HepG2 (cell line): Measurements from ENCODE around the gene SGCB.

Source experiments
- CCDC6 ChIP-seq: sonication (generic); formaldehyde crosslinking; IDR thresholded peaks from 2 replicates; pipeline ENCODE4 v1.8.1; 2022; ENCODE audit warnings: mild to moderate bottlenecking, missing genetic modification reagents, moderate library complexity
- IKZF4 ChIP-seq: sonication (generic); formaldehyde crosslinking; IDR thresholded peaks from 2 replicates; pipeline ENCODE4 v1.5.1; 2020; ENCODE audit warnings: borderline replicate concordance, mild to moderate bottlenecking, low read depth, missing genetic modification reagents; ENCODE audit errors: not compliant biosample characterization
- KDM4B ChIP-seq: sonication (generic); formaldehyde crosslinking; IDR thresholded peaks from 2 replicates; pipeline ENCODE4 v1.4.0; 2020; ENCODE audit warnings: missing genetic modification reagents
- RXRA ChIP-seq: sonication (generic); formaldehyde crosslinking; IDR thresholded peaks from 2 replicates; pipeline ENCODE4 v1.5.1; 2020; ENCODE audit warnings: missing genetic modification reagents
- YY1 ChIP-seq: IDR thresholded peaks from 2 replicates; pipeline ENCODE4 v1.6.1; 2011; ENCODE audit warnings: low read length, low read depth, moderate library complexity, mild to moderate bottlenecking; ENCODE audit not compliant: insufficient read depth, insufficient replicate concordance
- ZFP1 ChIP-seq: IDR thresholded peaks from 2 replicates; pipeline ENCODE4 v1.6.1; 2016
- ZNF33A ChIP-seq: sonication (generic); formaldehyde crosslinking; IDR thresholded peaks from 2 replicates; pipeline ENCODE4 v1.5.1; 2020; ENCODE audit warnings: missing genetic modification reagents, mild to moderate bottlenecking, moderate library complexity, borderline replicate concordance
- TF ChIP-seq, protein P1 (sequence below): IDR thresholded peaks from 2 replicates; pipeline ENCODE4 v1.6.1; 2016; ENCODE audit warnings: missing biosample characterization, missing genetic modification reagents, low read depth
- TF ChIP-seq, protein P2 (sequence below), 2 experiments: IDR thresholded peaks; 2 replicates each; pipeline ENCODE4 v1.6.1; 2011 to 2012; ENCODE audit warnings: low read length in 2 of 2, borderline replicate concordance in 1 of 2, low read depth in 1 of 2, mild to moderate bottlenecking in 1 of 2, moderate library complexity in 1 of 2
- TF ChIP-seq, protein P3 (sequence below): sonication (generic); formaldehyde crosslinking; IDR thresholded peaks from 2 replicates; pipeline ENCODE4 v1.5.0; 2020; ENCODE audit warnings: mild to moderate bottlenecking, missing genetic modification reagents, moderate library complexity
- TF ChIP-seq, protein P4 (sequence below): sonication (generic); formaldehyde crosslinking; IDR thresholded peaks from 2 replicates; pipeline ENCODE4 v1.4.0; 2020; ENCODE audit warnings: missing genetic modification reagents, borderline replicate concordance
- TF ChIP-seq, protein P5 (sequence below): sonication (generic); formaldehyde crosslinking; IDR thresholded peaks from 2 replicates; pipeline ENCODE4 v1.8.0; 2022; ENCODE audit warnings: missing genetic modification reagents, mild to moderate bottlenecking, borderline replicate concordance

DNA sequence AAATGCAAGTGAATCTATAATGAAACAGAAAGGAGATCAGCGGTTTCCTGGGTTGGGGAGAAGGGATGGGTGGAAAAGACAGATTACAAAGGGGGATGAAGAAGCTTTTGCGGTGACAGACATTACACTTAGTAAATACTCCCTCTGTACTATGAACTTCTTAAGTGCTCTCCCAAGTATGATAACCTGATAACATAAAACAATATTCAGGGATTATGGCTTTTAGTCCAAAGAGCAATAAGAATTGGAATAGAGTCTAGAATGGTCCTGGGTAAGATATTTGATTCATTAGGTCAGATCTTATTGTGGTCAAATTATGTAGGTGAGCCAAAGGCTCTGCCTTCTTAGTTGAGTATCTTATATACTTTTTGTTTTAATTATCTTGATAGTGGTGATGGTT is 27.1 kb downstream of the SGCB start:
- TF ChIP-seq, protein P1, sequence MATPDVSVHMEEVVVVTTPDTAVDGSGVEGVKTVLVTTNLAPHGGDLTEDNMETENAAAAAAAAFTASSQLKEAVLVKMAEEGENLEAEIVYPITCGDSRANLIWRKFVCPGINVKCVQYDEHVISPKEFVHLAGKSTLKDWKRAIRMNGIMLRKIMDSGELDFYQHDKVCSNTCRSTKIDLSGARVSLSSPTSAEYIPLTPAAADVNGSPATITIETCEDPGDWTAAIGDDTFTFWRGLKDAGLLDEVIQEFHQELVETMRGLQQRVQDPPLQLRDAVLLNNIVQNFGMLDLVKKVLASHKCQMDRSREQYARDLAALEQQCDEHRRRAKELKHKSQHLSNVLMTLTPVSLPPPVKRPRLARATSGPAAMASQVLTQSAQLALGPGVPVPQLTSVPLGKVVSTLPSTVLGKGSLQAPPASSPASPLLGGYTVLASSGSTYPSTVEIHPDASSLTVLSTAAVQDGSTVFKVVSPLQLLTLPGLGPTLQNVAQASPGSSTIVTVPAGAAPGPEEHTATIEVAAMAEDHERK (CRISPR knock-in tag): no peak
- TF ChIP-seq ZNF33A (CRISPR knock-in tag): no peak
- TF ChIP-seq, protein P2, sequence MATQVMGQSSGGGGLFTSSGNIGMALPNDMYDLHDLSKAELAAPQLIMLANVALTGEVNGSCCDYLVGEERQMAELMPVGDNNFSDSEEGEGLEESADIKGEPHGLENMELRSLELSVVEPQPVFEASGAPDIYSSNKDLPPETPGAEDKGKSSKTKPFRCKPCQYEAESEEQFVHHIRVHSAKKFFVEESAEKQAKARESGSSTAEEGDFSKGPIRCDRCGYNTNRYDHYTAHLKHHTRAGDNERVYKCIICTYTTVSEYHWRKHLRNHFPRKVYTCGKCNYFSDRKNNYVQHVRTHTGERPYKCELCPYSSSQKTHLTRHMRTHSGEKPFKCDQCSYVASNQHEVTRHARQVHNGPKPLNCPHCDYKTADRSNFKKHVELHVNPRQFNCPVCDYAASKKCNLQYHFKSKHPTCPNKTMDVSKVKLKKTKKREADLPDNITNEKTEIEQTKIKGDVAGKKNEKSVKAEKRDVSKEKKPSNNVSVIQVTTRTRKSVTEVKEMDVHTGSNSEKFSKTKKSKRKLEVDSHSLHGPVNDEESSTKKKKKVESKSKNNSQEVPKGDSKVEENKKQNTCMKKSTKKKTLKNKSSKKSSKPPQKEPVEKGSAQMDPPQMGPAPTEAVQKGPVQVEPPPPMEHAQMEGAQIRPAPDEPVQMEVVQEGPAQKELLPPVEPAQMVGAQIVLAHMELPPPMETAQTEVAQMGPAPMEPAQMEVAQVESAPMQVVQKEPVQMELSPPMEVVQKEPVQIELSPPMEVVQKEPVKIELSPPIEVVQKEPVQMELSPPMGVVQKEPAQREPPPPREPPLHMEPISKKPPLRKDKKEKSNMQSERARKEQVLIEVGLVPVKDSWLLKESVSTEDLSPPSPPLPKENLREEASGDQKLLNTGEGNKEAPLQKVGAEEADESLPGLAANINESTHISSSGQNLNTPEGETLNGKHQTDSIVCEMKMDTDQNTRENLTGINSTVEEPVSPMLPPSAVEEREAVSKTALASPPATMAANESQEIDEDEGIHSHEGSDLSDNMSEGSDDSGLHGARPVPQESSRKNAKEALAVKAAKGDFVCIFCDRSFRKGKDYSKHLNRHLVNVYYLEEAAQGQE (IDR thresholded peaks at IDR 0.05; ENCODE audit: borderline replicate concordance in 1 of 2, low read depth in 1 of 2, low read length in 2 of 2): no peak
- no peak for TF ChIP-seq RXRA (CRISPR knock-in tag)
- no peak for TF ChIP-seq ZFP1
- TF ChIP-seq, protein P3, sequence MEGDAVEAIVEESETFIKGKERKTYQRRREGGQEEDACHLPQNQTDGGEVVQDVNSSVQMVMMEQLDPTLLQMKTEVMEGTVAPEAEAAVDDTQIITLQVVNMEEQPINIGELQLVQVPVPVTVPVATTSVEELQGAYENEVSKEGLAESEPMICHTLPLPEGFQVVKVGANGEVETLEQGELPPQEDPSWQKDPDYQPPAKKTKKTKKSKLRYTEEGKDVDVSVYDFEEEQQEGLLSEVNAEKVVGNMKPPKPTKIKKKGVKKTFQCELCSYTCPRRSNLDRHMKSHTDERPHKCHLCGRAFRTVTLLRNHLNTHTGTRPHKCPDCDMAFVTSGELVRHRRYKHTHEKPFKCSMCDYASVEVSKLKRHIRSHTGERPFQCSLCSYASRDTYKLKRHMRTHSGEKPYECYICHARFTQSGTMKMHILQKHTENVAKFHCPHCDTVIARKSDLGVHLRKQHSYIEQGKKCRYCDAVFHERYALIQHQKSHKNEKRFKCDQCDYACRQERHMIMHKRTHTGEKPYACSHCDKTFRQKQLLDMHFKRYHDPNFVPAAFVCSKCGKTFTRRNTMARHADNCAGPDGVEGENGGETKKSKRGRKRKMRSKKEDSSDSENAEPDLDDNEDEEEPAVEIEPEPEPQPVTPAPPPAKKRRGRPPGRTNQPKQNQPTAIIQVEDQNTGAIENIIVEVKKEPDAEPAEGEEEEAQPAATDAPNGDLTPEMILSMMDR: no peak
- no peak for TF ChIP-seq CCDC6 (CRISPR knock-in tag)
- no peak for TF ChIP-seq YY1
- TF ChIP-seq, protein P4, sequence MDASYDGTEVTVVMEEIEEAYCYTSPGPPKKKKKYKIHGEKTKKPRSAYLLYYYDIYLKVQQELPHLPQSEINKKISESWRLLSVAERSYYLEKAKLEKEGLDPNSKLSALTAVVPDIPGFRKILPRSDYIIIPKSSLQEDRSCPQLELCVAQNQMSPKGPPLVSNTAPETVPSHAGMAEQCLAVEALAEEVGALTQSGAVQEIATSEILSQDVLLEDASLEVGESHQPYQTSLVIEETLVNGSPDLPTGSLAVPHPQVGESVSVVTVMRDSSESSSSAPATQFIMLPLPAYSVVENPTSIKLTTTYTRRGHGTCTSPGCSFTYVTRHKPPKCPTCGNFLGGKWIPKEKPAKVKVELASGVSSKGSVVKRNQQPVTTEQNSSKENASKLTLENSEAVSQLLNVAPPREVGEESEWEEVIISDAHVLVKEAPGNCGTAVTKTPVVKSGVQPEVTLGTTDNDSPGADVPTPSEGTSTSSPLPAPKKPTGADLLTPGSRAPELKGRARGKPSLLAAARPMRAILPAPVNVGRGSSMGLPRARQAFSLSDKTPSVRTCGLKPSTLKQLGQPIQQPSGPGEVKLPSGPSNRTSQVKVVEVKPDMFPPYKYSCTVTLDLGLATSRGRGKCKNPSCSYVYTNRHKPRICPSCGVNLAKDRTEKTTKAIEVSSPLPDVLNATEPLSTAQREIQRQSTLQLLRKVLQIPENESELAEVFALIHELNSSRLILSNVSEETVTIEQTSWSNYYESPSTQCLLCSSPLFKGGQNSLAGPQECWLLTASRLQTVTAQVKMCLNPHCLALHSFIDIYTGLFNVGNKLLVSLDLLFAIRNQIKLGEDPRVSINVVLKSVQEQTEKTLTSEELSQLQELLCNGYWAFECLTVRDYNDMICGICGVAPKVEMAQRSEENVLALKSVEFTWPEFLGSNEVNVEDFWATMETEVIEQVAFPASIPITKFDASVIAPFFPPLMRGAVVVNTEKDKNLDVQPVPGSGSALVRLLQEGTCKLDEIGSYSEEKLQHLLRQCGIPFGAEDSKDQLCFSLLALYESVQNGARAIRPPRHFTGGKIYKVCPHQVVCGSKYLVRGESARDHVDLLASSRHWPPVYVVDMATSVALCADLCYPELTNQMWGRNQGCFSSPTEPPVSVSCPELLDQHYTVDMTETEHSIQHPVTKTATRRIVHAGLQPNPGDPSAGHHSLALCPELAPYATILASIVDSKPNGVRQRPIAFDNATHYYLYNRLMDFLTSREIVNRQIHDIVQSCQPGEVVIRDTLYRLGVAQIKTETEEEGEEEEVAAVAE: no peak
- TF ChIP-seq KDM4B (CRISPR knock-in tag): no peak
- TF ChIP-seq, protein P5, sequence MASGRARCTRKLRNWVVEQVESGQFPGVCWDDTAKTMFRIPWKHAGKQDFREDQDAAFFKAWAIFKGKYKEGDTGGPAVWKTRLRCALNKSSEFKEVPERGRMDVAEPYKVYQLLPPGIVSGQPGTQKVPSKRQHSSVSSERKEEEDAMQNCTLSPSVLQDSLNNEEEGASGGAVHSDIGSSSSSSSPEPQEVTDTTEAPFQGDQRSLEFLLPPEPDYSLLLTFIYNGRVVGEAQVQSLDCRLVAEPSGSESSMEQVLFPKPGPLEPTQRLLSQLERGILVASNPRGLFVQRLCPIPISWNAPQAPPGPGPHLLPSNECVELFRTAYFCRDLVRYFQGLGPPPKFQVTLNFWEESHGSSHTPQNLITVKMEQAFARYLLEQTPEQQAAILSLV: no peak
- no peak for TF ChIP-seq IKZF4 (CRISPR knock-in tag)
